ENCODE measurements around the gene CSK. TPM values are rescaled to one million over a fixed set of nuclear protein-coding genes. Genes with fewer than 3 reads are reported as not detected.

The CSK gene
- total RNA-seq, 1 experiment from 2014 or later, result 49.2 TPM

DNA sequence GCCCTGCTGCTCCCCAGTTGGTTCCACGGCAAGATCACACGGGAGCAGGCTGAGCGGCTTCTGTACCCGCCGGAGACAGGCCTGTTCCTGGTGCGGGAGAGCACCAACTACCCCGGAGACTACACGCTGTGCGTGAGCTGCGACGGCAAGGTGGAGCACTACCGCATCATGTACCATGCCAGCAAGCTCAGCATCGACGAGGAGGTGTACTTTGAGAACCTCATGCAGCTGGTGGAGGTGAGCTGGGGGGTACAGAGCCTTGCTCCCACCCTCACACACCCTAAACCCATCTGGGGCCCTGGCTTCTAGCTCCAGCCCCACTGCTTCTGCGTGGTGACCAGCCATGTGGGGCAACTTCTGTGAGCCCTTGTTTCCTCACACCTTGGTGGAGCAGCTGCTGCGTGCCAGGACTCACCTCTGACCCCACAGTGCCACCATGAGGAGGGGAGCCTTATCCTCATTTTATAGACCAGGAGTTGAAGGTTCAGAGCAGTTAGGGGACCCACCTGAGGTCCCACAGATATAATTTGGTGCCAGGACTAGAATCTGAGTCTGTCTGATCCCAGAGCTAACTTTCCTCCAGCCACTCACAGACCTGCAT is 17.5 kb downstream of the CSK start:
- H3T11ph ChIP-seq (ENCODE audit: low read length), result no peak overlapping the region
- H3K23me2 ChIP-seq (ENCODE audit: insufficient read length, low read depth, low read length, poor library complexity, severe bottlenecking), result no peaks in the 10 kb centered on the region
- TF ChIP-seq, protein P1, sequence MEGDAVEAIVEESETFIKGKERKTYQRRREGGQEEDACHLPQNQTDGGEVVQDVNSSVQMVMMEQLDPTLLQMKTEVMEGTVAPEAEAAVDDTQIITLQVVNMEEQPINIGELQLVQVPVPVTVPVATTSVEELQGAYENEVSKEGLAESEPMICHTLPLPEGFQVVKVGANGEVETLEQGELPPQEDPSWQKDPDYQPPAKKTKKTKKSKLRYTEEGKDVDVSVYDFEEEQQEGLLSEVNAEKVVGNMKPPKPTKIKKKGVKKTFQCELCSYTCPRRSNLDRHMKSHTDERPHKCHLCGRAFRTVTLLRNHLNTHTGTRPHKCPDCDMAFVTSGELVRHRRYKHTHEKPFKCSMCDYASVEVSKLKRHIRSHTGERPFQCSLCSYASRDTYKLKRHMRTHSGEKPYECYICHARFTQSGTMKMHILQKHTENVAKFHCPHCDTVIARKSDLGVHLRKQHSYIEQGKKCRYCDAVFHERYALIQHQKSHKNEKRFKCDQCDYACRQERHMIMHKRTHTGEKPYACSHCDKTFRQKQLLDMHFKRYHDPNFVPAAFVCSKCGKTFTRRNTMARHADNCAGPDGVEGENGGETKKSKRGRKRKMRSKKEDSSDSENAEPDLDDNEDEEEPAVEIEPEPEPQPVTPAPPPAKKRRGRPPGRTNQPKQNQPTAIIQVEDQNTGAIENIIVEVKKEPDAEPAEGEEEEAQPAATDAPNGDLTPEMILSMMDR (conservative IDR thresholded peaks at IDR 0.05), result no peak; the same call in 2 of the 3 replicates
- H3K9ac ChIP-seq (ENCODE audit: extremely low read depth, insufficient read length, low read length), result no peak overlapping the region
- no peak overlapping the region for H3K18ac ChIP-seq (ENCODE audit: insufficient read length, low read depth, low read length)
- no peak overlapping the region for H2AK5ac ChIP-seq (ENCODE audit: insufficient read length, low read length)
- no peak overlapping the region for H2BK20ac ChIP-seq (ENCODE audit: low read depth, low read length, poor library complexity, severe bottlenecking)
- H2BK15ac ChIP-seq (ENCODE audit: low read depth, low read length), result no peak overlapping the region
- peak overlapping the region in 2 of 3 experiments; percentile 25 to 89; a peak in 1 of 7 replicates for H3K27ac Mint-ChIP-seq
- H4K5ac ChIP-seq (ENCODE audit: insufficient read length, low read depth, low read length), result no peak overlapping the region
- peaks cover 2 to 7% of the 10 kb centered on the region in 2 experiments for H3K4me1 Mint-ChIP-seq
- H4K91ac ChIP-seq (ENCODE audit: insufficient read length, low read depth, low read length), result no peak overlapping the region
- no peak overlapping the region; the same call in 1 of the 2 replicates for H3K14ac ChIP-seq (ENCODE audit: insufficient read depth, low read length)
- no peak overlapping the region for H4K8ac ChIP-seq (replicated peaks; ENCODE audit: insufficient read length, low read depth, low read length)
- H3K9me3 ChIP-seq (ENCODE audit: control insufficient read depth, low read depth, low read length), result no peaks in the 10 kb centered on the region
- no peaks in the 10 kb centered on the region for H3K79me2 ChIP-seq (ENCODE audit: insufficient read depth, low read length)
- WGBS (ENCODE audit: extremely low coverage, insufficient read length, low lambda C conversion rate), result no CpG with 5 or more reads among the region's 16 CpGs
- H3K23ac ChIP-seq (ENCODE audit: insufficient read length, low read depth, low read length), result no peak overlapping the region
- no peak overlapping the region for H2BK12ac ChIP-seq (ENCODE audit: insufficient read length, low read depth, low read length)
- no peaks in the 10 kb centered on the region for H3K79me1 ChIP-seq (ENCODE audit: insufficient read depth, low read depth, low read length, poor library complexity, severe bottlenecking)
- no peaks in the 10 kb centered on the region for H4K20me1 ChIP-seq (ENCODE audit: control insufficient read depth, insufficient read depth, insufficient read length)
- H3K4ac ChIP-seq (ENCODE audit: low read depth, low read length), result no peak overlapping the region
- no peaks in the 10 kb centered on the region for H3K4me1 ChIP-seq (ENCODE audit: insufficient read depth, low read length)
- no peaks in the 10 kb centered on the region for H3K27me3 Mint-ChIP-seq (ENCODE audit: low read depth)
- H2BK5ac ChIP-seq (ENCODE audit: insufficient read length, low read length), result no peak overlapping the region
- no peak overlapping the region for H2BK120ac ChIP-seq (ENCODE audit: low read depth, low read length, poor library complexity, severe bottlenecking)
- no peak overlapping the region for H3K56ac ChIP-seq (ENCODE audit: insufficient read length, low read depth, low read length)
- no peak overlapping the region for H3K4me2 ChIP-seq (ENCODE audit: insufficient read depth, insufficient read length, low read length)
- no peaks in the 10 kb centered on the region for H3K27me3 ChIP-seq (ENCODE audit: insufficient read depth, low read length)
- peaks cover 11 to 36% (median 34%) of the 10 kb centered on the region in 3 experiments; a peak in 5 of 7 replicates for H3K36me3 Mint-ChIP-seq (ENCODE audit: insufficient read depth in 1 of 3, low read depth in 3 of 3)
- no peak for DNase-seq
- peak overlapping the region in 1 of 2 experiments; percentile 50; a peak in 1 of 5 replicates for H3K4me3 Mint-ChIP-seq
- H2AFZ ChIP-seq (ENCODE audit: low read length), result no peak overlapping the region
- no peak overlapping the region for H3K27ac ChIP-seq (ENCODE audit: insufficient read length, low read depth, low read length)
- no peaks in the 10 kb centered on the region for H3K9me3 Mint-ChIP-seq

Data from H9 (cell line).